Nephron progenitor cell (in vitro differentiated cells): ENCODE measurements around the gene ZNF699.
"Not testable (repeated sequence)": the region's sequence is repeated elsewhere in the genome, so short reads cannot be mapped to it uniquely, and the experiment has no call there.

Experiments
- DNase-seq: peaks from one replicate; pipeline ENCODE4 v3.0.0; 2021
- H3K27ac Mint-ChIP-seq: 2 replicates; pipeline ENCODE4 v1.8.0; 2021; ENCODE audit warnings: mild to moderate bottlenecking, moderate library complexity, mixed read lengths
- H3K27me3 Mint-ChIP-seq: 2 replicates; pipeline ENCODE4 v1.8.0; 2021; ENCODE audit warnings: mild to moderate bottlenecking, low read depth, mixed read lengths; ENCODE audit not compliant: poor library complexity
- H3K36me3 Mint-ChIP-seq: 2 replicates; pipeline ENCODE4 v1.8.0; 2021; ENCODE audit warnings: low read depth, mixed read lengths
- H3K4me1 Mint-ChIP-seq: 2 replicates; pipeline ENCODE4 v1.8.0; 2021; ENCODE audit warnings: mixed read lengths
- H3K4me3 Mint-ChIP-seq: 2 replicates; pipeline ENCODE4 v1.8.0; 2021; ENCODE audit warnings: mild to moderate bottlenecking, moderate library complexity, mixed read lengths
- H3K9me3 Mint-ChIP-seq: 2 replicates; pipeline ENCODE4 v1.8.0; 2021; ENCODE audit warnings: mild to moderate bottlenecking, moderate library complexity, mixed read lengths
- CTCF ChIP-seq: fragments of 200-600 bp; sonication (generic); IDR thresholded peaks from 2 replicates; pipeline ENCODE4 v1.5.0; 2021; ENCODE audit warnings: antibody characterized with exemption

ZNF699 gene

GRCh38 chr19:9323557-9323918 is 13.9 kb upstream of the ZNF699 start:
- H3K4me3 Mint-ChIP-seq: peak overlapping the region; percentile 91
- peak overlapping the region; percentile 98 for H3K27ac Mint-ChIP-seq
- no peak for DNase-seq
- peaks cover 83% of the 10 kb centered on the region for H3K9me3 Mint-ChIP-seq
- no peak for TF ChIP-seq CTCF
- peaks cover 9% of the 10 kb centered on the region for H3K27me3 Mint-ChIP-seq
- H3K4me1 Mint-ChIP-seq: peaks cover 10% of the 10 kb centered on the region
- H3K36me3 Mint-ChIP-seq: peaks cover 69% of the 10 kb centered on the region

GRCh38 chr19:9322201-9322600 is 12.6 kb upstream of the ZNF699 start:
- H3K4me3 Mint-ChIP-seq, H3K4me1 Mint-ChIP-seq, DNase-seq: not testable (repeated sequence)
- H3K9me3 Mint-ChIP-seq: peaks cover 77% of the 10 kb centered on the region
- peaks cover 12% of the 10 kb centered on the region for H3K27me3 Mint-ChIP-seq
- peak overlapping the region; percentile 29 for H3K27ac Mint-ChIP-seq
- peaks cover 55% of the 10 kb centered on the region for H3K36me3 Mint-ChIP-seq

GRCh38 chr19:9321756-9322155 is 12.1 kb upstream of the ZNF699 start:
- H3K4me3 Mint-ChIP-seq, H3K4me1 Mint-ChIP-seq, H3K27ac Mint-ChIP-seq, DNase-seq: not testable (repeated sequence)
- peaks cover 12% of the 10 kb centered on the region for H3K27me3 Mint-ChIP-seq
- peaks cover 73% of the 10 kb centered on the region for H3K9me3 Mint-ChIP-seq
- peaks cover 51% of the 10 kb centered on the region for H3K36me3 Mint-ChIP-seq

GRCh38 chr19:9321338-9321737 is 11.7 kb upstream of the ZNF699 start:
- peaks cover 47% of the 10 kb centered on the region for H3K36me3 Mint-ChIP-seq
- TF ChIP-seq CTCF: no peak
- H3K27ac Mint-ChIP-seq: no peak overlapping the region
- DNase-seq: no peak
- peaks cover 10% of the 10 kb centered on the region for H3K4me1 Mint-ChIP-seq
- no peak overlapping the region for H3K4me3 Mint-ChIP-seq
- H3K9me3 Mint-ChIP-seq: peaks cover 73% of the 10 kb centered on the region
- peaks cover 12% of the 10 kb centered on the region for H3K27me3 Mint-ChIP-seq

GRCh38 chr19:9313756-9314155 is 4.1 kb upstream of the ZNF699 start:
- no peak for TF ChIP-seq CTCF
- DNase-seq: no peak
- peaks cover 3% of the 10 kb centered on the region for H3K27me3 Mint-ChIP-seq
- peaks cover 5% of the 10 kb centered on the region for H3K4me1 Mint-ChIP-seq
- H3K9me3 Mint-ChIP-seq: peaks cover 80% of the 10 kb centered on the region
- peaks cover 9% of the 10 kb centered on the region for H3K36me3 Mint-ChIP-seq
- H3K27ac Mint-ChIP-seq: no peak overlapping the region
- no peak overlapping the region for H3K4me3 Mint-ChIP-seq

- H3K36me3 Mint-ChIP-seq: peaks cover 37% of the 10 kb centered on the region
- no peak for TF ChIP-seq CTCF
- H3K27ac Mint-ChIP-seq: peak overlapping the region; percentile 91
- peak overlapping the region; percentile 91 for H3K4me3 Mint-ChIP-seq
- H3K27me3 Mint-ChIP-seq: no peaks in the 10 kb centered on the region
- DNase-seq: peak; percentile 89
- peaks cover 85% of the 10 kb centered on the region for H3K9me3 Mint-ChIP-seq
- peaks cover 14% of the 10 kb centered on the region for H3K4me1 Mint-ChIP-seq
These were observed 372 bp upstream of the ZNF699 start for GRCh38 chr19:9309974-9310446.

GRCh38 chr19:9308091-9308770 is 1.4 kb downstream of the ZNF699 start:
- H3K27me3 Mint-ChIP-seq: peaks cover 2% of the 10 kb centered on the region
- H3K9me3 Mint-ChIP-seq: peaks cover 82% of the 10 kb centered on the region
- peaks cover 55% of the 10 kb centered on the region for H3K36me3 Mint-ChIP-seq
- peak overlapping the region; percentile 91 for H3K4me3 Mint-ChIP-seq
- H3K4me1 Mint-ChIP-seq: peaks cover 14% of the 10 kb centered on the region
- DNase-seq: no peak
- TF ChIP-seq CTCF: no peak
- peak overlapping the region; percentile 42 for H3K27ac Mint-ChIP-seq
